ENCODE measurements around the gene SNX8.

SNX8 gene

GRCh38 chr7:2331707-2332106, 17.5 kb upstream of the SNX8 start:
- no peaks in the 10 kb centered on the region for H3K36me3 ChIP-seq (ENCODE audit: control insufficient read depth, low read length)
- H3K4me3 ChIP-seq (ENCODE audit: low read length): no peak overlapping the region
- no peak overlapping the region for H3K4me2 ChIP-seq (ENCODE audit: low read length)

GRCh38 chr7:2330493-2330892, 16.3 kb upstream of the SNX8 start:
- no peaks in the 10 kb centered on the region for H3K4me1 ChIP-seq (ENCODE audit: control insufficient read depth, low read length)
- no peaks in the 10 kb centered on the region for H3K9me2 ChIP-seq (replicated peaks; ENCODE audit: control insufficient read depth, low read length)
- no peak overlapping the region for H3K27ac ChIP-seq (ENCODE audit: low read depth, low read length)
- H3K36me3 ChIP-seq (ENCODE audit: control insufficient read depth, low read length): no peaks in the 10 kb centered on the region
- H4K20me1 ChIP-seq (ENCODE audit: control insufficient read depth, insufficient read depth, low read depth, low read length): no peaks in the 10 kb centered on the region
- no peak overlapping the region for H3K4me3 ChIP-seq (ENCODE audit: low read length)
- no peak overlapping the region for H3K4me2 ChIP-seq (ENCODE audit: low read length)
- H3K79me2 ChIP-seq (ENCODE audit: control insufficient read depth, low read length): no peaks in the 10 kb centered on the region
- H3K9me3 ChIP-seq (ENCODE audit: control insufficient read depth, insufficient read depth, low read length): no peaks in the 10 kb centered on the region
- 0 out of 2 replicates have a peak, but pooled peaks cover 3% of the 10 kb centered on the region for H3K27me3 ChIP-seq (ENCODE audit: control insufficient read depth, low read length)
- no peaks in the 10 kb centered on the region for H3F3A ChIP-seq (ENCODE audit: control insufficient read depth, insufficient read depth)
- TF ChIP-seq EZH2phosphoT487 (IDR thresholded peaks at IDR 0.05; ENCODE audit: borderline replicate concordance, low read length): no peak
- no peak for TF ChIP-seq CTCF (IDR thresholded peaks at IDR 0.05; ENCODE audit: low read depth, low read length, poor library complexity, severe bottlenecking)

More at GRCh38 chr7:2331707-2332106, 17.5 kb upstream of the SNX8 start:
- TF ChIP-seq EZH2phosphoT487 (IDR thresholded peaks at IDR 0.05; ENCODE audit: borderline replicate concordance, low read length) (no peak), CTCF (IDR thresholded peaks at IDR 0.05; ENCODE audit: low read depth, low read length, poor library complexity, severe bottlenecking) (no peak)
- Histone ChIP-seq H3K27ac (ENCODE audit: low read depth, low read length) (no peak overlapping the region), H3K4me1 (ENCODE audit: control insufficient read depth, low read length) (no peaks in the 10 kb centered on the region), H3K79me2 (ENCODE audit: control insufficient read depth, low read length) (no peaks in the 10 kb centered on the region), H3K9me2 (replicated peaks; ENCODE audit: control insufficient read depth, low read length) (no peaks in the 10 kb centered on the region), H4K20me1 (ENCODE audit: control insufficient read depth, insufficient read depth, low read depth, low read length) (no peaks in the 10 kb centered on the region), H3K9me3 (ENCODE audit: control insufficient read depth, insufficient read depth, low read length) (no peaks in the 10 kb centered on the region), H3F3A (ENCODE audit: control insufficient read depth, insufficient read depth) (no peaks in the 10 kb centered on the region), H3K27me3 (ENCODE audit: control insufficient read depth, low read length) (0 out of 2 replicates have a peak, but pooled peaks cover 3% of the 10 kb centered on the region)

- 0 out of 2 replicates have a peak, but pooled peaks cover 2% of the 10 kb centered on the region for H3F3A ChIP-seq (ENCODE audit: control insufficient read depth, insufficient read depth)
- peaks cover 3% of the 10 kb centered on the region; the same call in 1 of the 2 replicates for H3K27me3 ChIP-seq (ENCODE audit: control insufficient read depth, low read length)
- TF ChIP-seq CTCF (IDR thresholded peaks at IDR 0.05; ENCODE audit: low read depth, low read length, poor library complexity, severe bottlenecking) (no peak), EZH2phosphoT487 (IDR thresholded peaks at IDR 0.05; ENCODE audit: borderline replicate concordance, low read length) (no peak)
- H3K4me3 ChIP-seq (ENCODE audit: low read length): no peak overlapping the region
- no peaks in the 10 kb centered on the region for H3K9me3 ChIP-seq (ENCODE audit: control insufficient read depth, insufficient read depth, low read length)
- H3K27ac ChIP-seq (ENCODE audit: low read depth, low read length): no peak overlapping the region
- no peaks in the 10 kb centered on the region for H3K79me2 ChIP-seq (ENCODE audit: control insufficient read depth, low read length)
- H3K9me2 ChIP-seq (replicated peaks; ENCODE audit: control insufficient read depth, low read length): no peaks in the 10 kb centered on the region
- H3K4me1 ChIP-seq (ENCODE audit: control insufficient read depth, low read length): no peaks in the 10 kb centered on the region
- no peak overlapping the region for H3K4me2 ChIP-seq (ENCODE audit: low read length)
- no peaks in the 10 kb centered on the region for H4K20me1 ChIP-seq (ENCODE audit: control insufficient read depth, insufficient read depth, low read depth, low read length)
- H3K36me3 ChIP-seq (ENCODE audit: control insufficient read depth, low read length): no peaks in the 10 kb centered on the region
Measured at GRCh38 chr7:2326951-2327350, 12.7 kb upstream of the SNX8 start.
